Measurements from ENCODE around the gene SGMS1.

Gene SGMS1

DNA sequence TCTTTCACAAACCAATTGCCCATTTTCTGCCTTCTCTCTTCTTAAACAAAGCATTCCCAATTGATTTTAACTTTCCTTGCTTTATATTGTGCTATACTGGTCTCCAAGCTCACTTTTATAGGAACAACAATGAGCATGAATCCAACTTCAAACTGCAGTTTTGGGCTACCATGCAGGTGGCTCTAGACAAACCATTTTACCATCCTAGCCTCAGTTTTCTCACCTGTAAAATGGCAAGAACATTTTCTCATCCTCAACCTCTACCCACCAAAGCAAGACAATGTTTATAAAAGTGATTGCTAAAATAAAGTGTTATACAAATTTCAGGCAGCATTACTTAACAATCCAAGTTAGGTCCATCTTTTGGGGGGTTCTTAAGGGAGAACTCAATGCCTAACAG, 305.6 kb downstream of the SGMS1 start:
- ChIA-PET CTCF (no interaction called here), POLR2A (ENCODE audit: low non-redundant PET) (no interaction called here)
- no peak for DNase-seq (ENCODE audit: low spot score)
- TF ChIP-seq, protein P1, sequence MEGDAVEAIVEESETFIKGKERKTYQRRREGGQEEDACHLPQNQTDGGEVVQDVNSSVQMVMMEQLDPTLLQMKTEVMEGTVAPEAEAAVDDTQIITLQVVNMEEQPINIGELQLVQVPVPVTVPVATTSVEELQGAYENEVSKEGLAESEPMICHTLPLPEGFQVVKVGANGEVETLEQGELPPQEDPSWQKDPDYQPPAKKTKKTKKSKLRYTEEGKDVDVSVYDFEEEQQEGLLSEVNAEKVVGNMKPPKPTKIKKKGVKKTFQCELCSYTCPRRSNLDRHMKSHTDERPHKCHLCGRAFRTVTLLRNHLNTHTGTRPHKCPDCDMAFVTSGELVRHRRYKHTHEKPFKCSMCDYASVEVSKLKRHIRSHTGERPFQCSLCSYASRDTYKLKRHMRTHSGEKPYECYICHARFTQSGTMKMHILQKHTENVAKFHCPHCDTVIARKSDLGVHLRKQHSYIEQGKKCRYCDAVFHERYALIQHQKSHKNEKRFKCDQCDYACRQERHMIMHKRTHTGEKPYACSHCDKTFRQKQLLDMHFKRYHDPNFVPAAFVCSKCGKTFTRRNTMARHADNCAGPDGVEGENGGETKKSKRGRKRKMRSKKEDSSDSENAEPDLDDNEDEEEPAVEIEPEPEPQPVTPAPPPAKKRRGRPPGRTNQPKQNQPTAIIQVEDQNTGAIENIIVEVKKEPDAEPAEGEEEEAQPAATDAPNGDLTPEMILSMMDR (conservative IDR thresholded peaks at IDR 0.05; ENCODE audit: low read depth) = no peak
- H3K27ac ChIP-seq = no peak overlapping the region

DNA sequence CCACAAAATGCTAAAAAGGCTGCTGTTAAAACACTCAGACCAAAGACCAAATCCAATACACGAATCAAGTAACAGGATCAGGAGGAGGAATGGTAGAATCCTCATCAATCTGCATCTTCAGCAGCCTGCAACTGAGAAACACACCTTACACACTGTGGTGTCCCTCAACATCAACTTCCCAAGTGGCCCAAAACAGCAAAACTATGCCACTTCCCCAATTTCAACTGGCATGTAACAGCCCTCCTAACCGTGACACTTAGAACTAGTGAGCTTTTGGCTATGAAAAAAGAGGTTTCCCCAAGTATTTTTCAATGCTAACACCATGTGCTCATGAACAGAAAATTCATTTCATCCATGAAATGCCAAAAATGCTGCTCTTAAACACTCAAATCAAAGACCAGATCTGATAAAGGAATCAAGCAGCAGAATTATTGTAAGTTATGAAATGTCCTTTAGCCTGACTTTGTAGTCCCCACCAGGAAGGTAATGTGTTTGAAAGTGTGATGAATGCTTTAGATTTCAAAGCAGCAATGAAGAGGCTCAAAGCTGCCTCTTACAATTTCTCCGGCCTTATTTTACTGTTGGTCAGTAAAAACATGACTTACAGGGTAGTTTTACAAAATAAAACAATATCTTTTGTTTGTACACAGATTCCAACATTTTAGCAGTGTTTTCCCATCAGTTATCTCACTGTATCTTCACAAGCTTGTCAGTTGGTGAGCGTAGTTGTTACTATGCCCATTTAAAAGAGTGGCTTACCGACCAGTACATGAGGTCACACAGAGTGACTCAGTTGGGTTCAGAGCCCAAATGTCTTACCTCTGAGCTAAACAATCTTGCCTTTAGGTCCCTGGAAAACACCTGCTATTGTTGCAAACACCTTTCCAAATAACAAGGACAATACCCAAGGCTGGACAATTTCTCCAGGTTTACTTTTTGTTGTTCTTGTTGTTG, 306.8 kb downstream of the SGMS1 start:
- no peak overlapping the region for H3K27ac ChIP-seq
- ChIA-PET POLR2A (ENCODE audit: low non-redundant PET) (no interaction called here), CTCF (interaction anchor here (0.7 kb wide), 1 partner anchor 27 kb away, joined by 6 read pairs; no protein-coding TSS in a partner anchor)
- TF ChIP-seq, protein P1 (conservative IDR thresholded peaks at IDR 0.05; ENCODE audit: low read depth) = no peak
- no peak for DNase-seq (ENCODE audit: low spot score)

DNA sequence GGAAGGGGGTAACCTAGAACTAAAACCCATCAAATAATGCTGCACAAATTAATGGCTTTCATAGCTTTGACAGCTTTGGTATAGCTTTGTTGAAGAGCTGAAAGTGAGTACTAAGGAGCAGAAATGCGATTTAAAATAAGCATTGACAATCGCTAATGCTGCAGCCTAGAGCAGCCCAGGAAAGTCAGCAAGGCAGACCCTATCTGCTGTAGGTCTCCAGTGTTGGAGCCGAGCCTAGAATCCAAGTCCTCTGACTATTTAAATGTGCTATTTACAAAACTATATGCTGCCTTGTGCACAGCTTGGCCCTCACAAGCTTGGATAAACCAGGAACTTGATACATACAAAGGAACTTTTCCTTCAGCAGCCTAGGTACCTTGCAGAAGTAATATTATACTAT, 307.6 kb downstream of the SGMS1 start:
- CTCF ChIA-PET = no interaction called here
- POLR2A ChIA-PET (ENCODE audit: low non-redundant PET) = no interaction called here

DNA sequence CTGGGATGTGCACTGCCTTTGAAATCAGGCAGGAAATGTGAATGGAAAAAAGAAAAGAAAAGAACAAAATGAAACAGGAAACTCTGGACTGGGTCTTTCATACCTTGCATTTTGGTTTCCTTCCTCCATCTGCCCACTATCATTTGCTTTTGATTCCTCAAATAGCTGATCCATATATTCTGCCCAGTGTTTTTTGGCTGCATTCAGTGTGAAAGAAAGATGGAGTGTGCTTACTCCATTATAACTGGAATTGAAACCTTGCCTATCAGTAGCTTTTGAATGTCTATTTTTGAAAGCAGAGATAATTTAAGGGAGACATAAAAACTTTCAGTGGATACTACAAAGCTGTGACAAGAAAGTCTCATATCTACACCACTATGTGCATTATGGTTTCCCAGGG, 308.3 kb downstream of the SGMS1 start:
- DNase-seq (ENCODE audit: low spot score) = no peak
- ChIA-PET CTCF (interaction anchor here (0.5 to 0.6 kb wide), 2 partner anchors 147 to 250 kb away, joined by 4 to 5 read pairs; no protein-coding TSS in a partner anchor), POLR2A (ENCODE audit: low non-redundant PET) (no interaction called here)
- no peak overlapping the region for H3K27ac ChIP-seq
- TF ChIP-seq, protein P1 (conservative IDR thresholded peaks at IDR 0.05; ENCODE audit: low read depth) = no peak

More for the DNA sequence above, 307.6 kb downstream of the SGMS1 start:
- DNase-seq (ENCODE audit: low spot score) = no peak
- TF ChIP-seq, protein P1 (conservative IDR thresholded peaks at IDR 0.05; ENCODE audit: low read depth) = no peak
- H3K27ac ChIP-seq = no peak overlapping the region

DNA sequence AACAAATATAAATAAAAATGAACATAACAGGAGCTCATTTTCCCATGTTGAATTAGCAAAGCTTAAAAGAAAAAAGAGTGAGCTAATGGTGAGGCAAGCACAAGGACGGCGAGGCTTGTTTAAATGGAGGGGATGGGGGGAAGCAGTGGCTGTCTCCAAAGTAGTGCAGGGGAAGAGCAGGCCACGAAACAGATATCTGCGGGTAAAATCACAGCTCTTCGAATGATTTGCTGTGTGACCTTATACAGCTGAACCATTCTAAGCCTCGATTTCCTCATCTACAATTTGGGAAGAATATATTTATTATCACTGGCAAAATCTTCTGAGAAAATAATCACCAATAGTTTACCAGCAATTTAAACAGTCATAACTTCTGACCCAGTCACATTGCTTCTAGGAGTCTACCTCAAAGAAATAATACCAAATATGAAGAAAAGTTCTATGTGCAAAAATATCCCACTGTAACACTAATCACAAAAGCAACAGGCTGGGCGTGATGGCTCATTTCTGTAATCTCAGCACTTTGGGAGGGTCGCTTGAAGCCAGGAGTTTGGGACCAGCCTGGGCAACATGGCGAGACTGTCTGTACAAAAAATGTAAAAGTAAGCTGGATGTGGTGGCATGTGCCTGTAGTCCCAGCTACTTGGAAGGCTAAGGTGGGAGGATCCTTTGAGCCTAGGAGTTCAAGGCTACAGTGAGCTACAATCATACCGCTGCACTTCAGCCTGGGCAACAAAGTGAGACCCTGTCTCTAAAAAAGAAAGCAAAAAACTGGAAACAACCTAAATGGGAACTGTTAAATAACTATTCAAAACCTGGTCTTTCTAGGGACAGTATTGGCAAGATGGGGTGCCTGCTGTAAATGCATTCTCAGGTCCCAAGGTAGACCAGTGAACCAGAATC, 309.3 kb downstream of the SGMS1 start:
- ChIA-PET POLR2A (ENCODE audit: low non-redundant PET) (no interaction called here), CTCF (interaction anchor here (0.6 kb wide), 2 partner anchors 80 to 148 kb away, joined by 3 to 5 read pairs; no protein-coding TSS in a partner anchor)
- H3K27ac ChIP-seq = no peak overlapping the region
- no peak for DNase-seq (ENCODE audit: low spot score)
- TF ChIP-seq, protein P1 (conservative IDR thresholded peaks at IDR 0.05; ENCODE audit: low read depth) = no peak
